ENCODE measurements around the gene SRGAP3. TPM values are rescaled to one million over a fixed set of nuclear protein-coding genes. Genes with fewer than 3 reads are reported as not detected.
A peak's percentile ranks its signal among the peaks of the same experiment; 100 is the strongest.

The SRGAP3 gene
- total RNA-seq, 5 donors from 2014 or later (not counting 1 experiment from before 2014, with no cell fraction given): 1.4 to 4.4 (median 2.8) TPM

DNA sequence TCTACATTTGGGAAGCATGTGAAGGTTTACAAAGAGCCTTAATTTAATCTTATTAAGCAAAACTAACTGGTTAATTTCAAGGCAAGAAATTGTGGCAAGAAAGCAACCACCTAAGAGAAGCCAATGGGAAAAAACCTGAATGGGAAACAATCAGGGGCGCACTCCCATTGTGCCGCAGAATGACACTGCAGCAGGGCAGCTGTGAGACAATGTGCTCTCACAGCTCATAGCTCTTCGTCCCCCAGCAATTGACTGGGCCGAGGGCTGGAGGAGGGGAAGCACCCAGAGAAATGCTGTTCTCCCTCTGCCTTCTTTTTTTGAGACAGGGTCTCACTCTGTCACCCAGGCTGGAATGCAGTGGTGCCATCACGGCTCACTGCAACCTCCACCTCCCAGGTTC is 192.9 kb downstream of the SRGAP3 start:
- peaks cover 0 to 3% of the 10 kb centered on the region in 2 experiments for H3K27me3 ChIP-seq (replicated peaks in 1 of 2; ENCODE audit: control insufficient read depth in 2 of 2, extremely low read depth in 1 of 2, insufficient read depth in 2 of 2, low read length in 1 of 2)
- DNase-seq: no peak
- H3K4me3 Mint-ChIP-seq: no peak overlapping the region
- POLR2A ChIA-PET: no interaction called here
- H3K4me1 Mint-ChIP-seq: no peaks in the 10 kb centered on the region
- no peaks in the 10 kb centered on the region for H3K9me3 ChIP-seq
- peaks cover 26% of the 10 kb centered on the region for H3K36me3 Mint-ChIP-seq
- no peak overlapping the region for H3K27ac ChIP-seq (ENCODE audit: low read length)
- no peaks in the 10 kb centered on the region for H3K36me3 ChIP-seq (ENCODE audit: control insufficient read depth in 2 of 2, extremely low read depth in 1 of 2, insufficient read depth in 1 of 2, low read length in 1 of 2)
- CTCF ChIA-PET: interaction anchor here in 1 of 2 donors (0.5 kb wide), 1 partner anchor 219 kb away, joined by 4 read pairs; no protein-coding TSS in a partner anchor
- H3K9me3 Mint-ChIP-seq: peaks cover 0 to 8% (median 0%) of the 10 kb centered on the region in 3 donors
- ATAC-seq (replicated peaks in 1 of 4): no peak
- no peaks in the 10 kb centered on the region for H3K4me1 ChIP-seq (ENCODE audit: control insufficient read depth in 1 of 2, extremely low read depth in 1 of 2, insufficient read depth in 2 of 2, low read length in 2 of 2)
- 84% methylated on average over 4 of the region's 5 CpGs for WGBS (ENCODE audit: insufficient coverage)
- no peaks in the 10 kb centered on the region for H3K27me3 Mint-ChIP-seq
- no peak overlapping the region for H3K4me3 ChIP-seq (ENCODE audit: control insufficient read depth in 1 of 2, extremely low read depth in 1 of 2, low read length in 1 of 2)
- no peak overlapping the region for H3K27ac Mint-ChIP-seq

- no peak for DNase-seq
- H3K27ac Mint-ChIP-seq: no peak overlapping the region
- H3K4me1 Mint-ChIP-seq: no peaks in the 10 kb centered on the region
- peaks cover 8% of the 10 kb centered on the region for H3K36me3 Mint-ChIP-seq
- no peaks in the 10 kb centered on the region for H3K27me3 Mint-ChIP-seq
- H3K4me1 ChIP-seq (ENCODE audit: control insufficient read depth in 1 of 2, extremely low read depth in 1 of 2, insufficient read depth in 2 of 2, low read length in 2 of 2): no peaks in the 10 kb centered on the region
- H3K27me3 ChIP-seq (replicated peaks in 1 of 2; ENCODE audit: control insufficient read depth in 2 of 2, extremely low read depth in 1 of 2, insufficient read depth in 2 of 2, low read length in 1 of 2): no peaks in the 10 kb centered on the region
- 90% methylated on average over 14 of the region's 20 CpGs for WGBS (ENCODE audit: insufficient coverage)
- no peak overlapping the region for H3K4me3 Mint-ChIP-seq
- H3K4me3 ChIP-seq (ENCODE audit: control insufficient read depth in 1 of 2, extremely low read depth in 1 of 2, low read length in 1 of 2): no peak overlapping the region
- H3K36me3 ChIP-seq (ENCODE audit: control insufficient read depth in 2 of 2, extremely low read depth in 1 of 2, insufficient read depth in 1 of 2, low read length in 1 of 2): no peaks in the 10 kb centered on the region
- CTCF ChIA-PET: no interaction called here
- no peak overlapping the region for H3K27ac ChIP-seq (ENCODE audit: low read length)
- POLR2A ChIA-PET: no interaction called here
- H3K9me3 Mint-ChIP-seq: no peaks in the 10 kb centered on the region
- ATAC-seq (replicated peaks in 1 of 4): peak in 1 of 4 experiments; percentile 17
- H3K9me3 ChIP-seq: no peaks in the 10 kb centered on the region
Observed at GRCh38 chr3:9047452-9048346, 201.7 kb downstream of the SRGAP3 start.

DNA sequence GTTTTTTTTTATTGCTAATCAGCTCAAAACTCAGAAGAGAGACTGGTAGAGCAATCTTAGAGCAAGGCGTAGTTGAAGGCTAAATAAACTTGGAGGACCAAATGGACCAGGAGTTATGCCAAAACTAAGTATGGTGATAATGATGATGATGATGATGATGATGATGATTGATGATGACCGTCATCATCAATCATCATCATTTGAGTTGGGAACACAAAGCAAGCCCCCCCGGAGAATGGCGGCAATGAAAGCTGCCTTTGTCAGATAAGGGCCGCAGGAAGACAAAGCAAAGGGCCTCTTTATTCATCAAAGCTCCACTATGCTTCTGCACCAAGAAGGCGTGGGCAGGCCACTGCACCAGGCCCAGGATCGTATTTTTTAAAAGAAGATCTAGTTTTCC is 204.1 kb downstream of the SRGAP3 start:
- Histone ChIP-seq H3K27ac (ENCODE audit: low read length) (no peak overlapping the region), H3K4me3 (ENCODE audit: control insufficient read depth in 1 of 2, extremely low read depth in 1 of 2, low read length in 1 of 2) (no peak overlapping the region), H3K36me3 (ENCODE audit: control insufficient read depth in 2 of 2, extremely low read depth in 1 of 2, insufficient read depth in 1 of 2, low read length in 1 of 2) (no peaks in the 10 kb centered on the region), H3K9me3 (no peaks in the 10 kb centered on the region), H3K27me3 (replicated peaks in 1 of 2; ENCODE audit: control insufficient read depth in 2 of 2, extremely low read depth in 1 of 2, insufficient read depth in 2 of 2, low read length in 1 of 2) (no peaks in the 10 kb centered on the region), H3K4me1 (ENCODE audit: control insufficient read depth in 1 of 2, extremely low read depth in 1 of 2, insufficient read depth in 2 of 2, low read length in 2 of 2) (no peaks in the 10 kb centered on the region)
- Mint-ChIP-seq H3K27me3 (no peaks in the 10 kb centered on the region), H3K9me3 (no peaks in the 10 kb centered on the region), H3K4me1 (no peaks in the 10 kb centered on the region), H3K36me3 (no peaks in the 10 kb centered on the region), H3K27ac (no peak overlapping the region), H3K4me3 (no peak overlapping the region)
- ChIA-PET POLR2A (no interaction called here), CTCF (interaction anchor here in 1 of 2 donors (0.8 kb wide), 1 partner anchor 23 kb away, joined by 3 read pairs; no protein-coding TSS in a partner anchor)
- ATAC-seq (replicated peaks in 1 of 4): no peak
- WGBS (ENCODE audit: insufficient coverage): 83% methylated on average over 2 of the region's 7 CpGs
- no peak for DNase-seq

GRCh38 chr3:9043063-9043462 is 206.4 kb downstream of the SRGAP3 start:
- no peaks in the 10 kb centered on the region for H3K9me3 ChIP-seq
- WGBS (ENCODE audit: insufficient coverage): 83% methylated on average over 2 of the region's 6 CpGs
- CTCF ChIA-PET: no interaction called here
- H3K36me3 ChIP-seq (ENCODE audit: control insufficient read depth in 2 of 2, extremely low read depth in 1 of 2, insufficient read depth in 1 of 2, low read length in 1 of 2): no peaks in the 10 kb centered on the region
- H3K9me3 Mint-ChIP-seq: no peaks in the 10 kb centered on the region
- H3K4me3 Mint-ChIP-seq: no peak overlapping the region
- H3K27me3 ChIP-seq (replicated peaks in 1 of 2; ENCODE audit: control insufficient read depth in 2 of 2, extremely low read depth in 1 of 2, insufficient read depth in 2 of 2, low read length in 1 of 2): no peaks in the 10 kb centered on the region
- no peak overlapping the region for H3K27ac Mint-ChIP-seq
- ATAC-seq (replicated peaks in 1 of 4) (no peak), DNase-seq (no peak)
- H3K4me3 ChIP-seq (ENCODE audit: control insufficient read depth in 1 of 2, extremely low read depth in 1 of 2, low read length in 1 of 2): no peak overlapping the region
- no peaks in the 10 kb centered on the region for H3K27me3 Mint-ChIP-seq
- H3K4me1 Mint-ChIP-seq: no peaks in the 10 kb centered on the region
- POLR2A ChIA-PET: no interaction called here
- no peak overlapping the region for H3K27ac ChIP-seq (ENCODE audit: low read length)
- no peaks in the 10 kb centered on the region for H3K36me3 Mint-ChIP-seq
- no peaks in the 10 kb centered on the region for H3K4me1 ChIP-seq (ENCODE audit: control insufficient read depth in 1 of 2, extremely low read depth in 1 of 2, insufficient read depth in 2 of 2, low read length in 2 of 2)

DNA sequence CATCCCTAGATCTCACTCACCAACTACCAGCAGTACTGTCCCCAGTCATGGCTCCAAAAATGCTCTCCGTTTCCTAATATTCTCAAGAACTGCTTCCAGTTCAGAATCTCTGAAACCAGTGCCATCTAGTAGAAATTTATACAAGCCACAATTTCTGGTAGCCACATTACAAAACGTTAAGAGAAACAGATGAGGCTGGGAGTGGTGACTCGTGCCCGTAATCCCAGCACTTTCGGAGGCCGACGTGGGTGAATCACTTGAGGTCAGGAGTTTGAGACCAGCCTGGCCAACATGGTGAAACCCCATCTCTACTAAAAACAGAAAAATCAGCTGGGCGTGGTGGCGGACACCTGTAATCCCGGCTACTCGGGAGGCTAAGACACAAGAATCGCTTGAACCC is 207.8 kb downstream of the SRGAP3 start:
- Histone ChIP-seq H3K4me1 (ENCODE audit: control insufficient read depth in 1 of 2, extremely low read depth in 1 of 2, insufficient read depth in 2 of 2, low read length in 2 of 2) (no peaks in the 10 kb centered on the region), H3K9me3 (no peaks in the 10 kb centered on the region), H3K4me3 (ENCODE audit: control insufficient read depth in 1 of 2, extremely low read depth in 1 of 2, low read length in 1 of 2) (no peak overlapping the region), H3K27ac (ENCODE audit: low read length) (no peak overlapping the region), H3K36me3 (ENCODE audit: control insufficient read depth in 2 of 2, extremely low read depth in 1 of 2, insufficient read depth in 1 of 2, low read length in 1 of 2) (no peaks in the 10 kb centered on the region), H3K27me3 (replicated peaks in 1 of 2; ENCODE audit: control insufficient read depth in 2 of 2, extremely low read depth in 1 of 2, insufficient read depth in 2 of 2, low read length in 1 of 2) (no peaks in the 10 kb centered on the region)
- Mint-ChIP-seq H3K27ac (no peak overlapping the region), H3K36me3 (no peaks in the 10 kb centered on the region), H3K4me1 (no peaks in the 10 kb centered on the region), H3K9me3 (no peaks in the 10 kb centered on the region), H3K27me3 (no peaks in the 10 kb centered on the region), H3K4me3 (no peak overlapping the region)
- POLR2A ChIA-PET: no interaction called here
- DNase-seq: no peak
- WGBS (ENCODE audit: insufficient coverage): 93% methylated on average over 5 of the region's 12 CpGs
- CTCF ChIA-PET: interaction anchor here in 1 of 2 donors (0.6 kb wide), 1 partner anchor 25 kb away, joined by 3 read pairs; no protein-coding TSS in a partner anchor
- ATAC-seq (replicated peaks in 1 of 4): no peak

DNA sequence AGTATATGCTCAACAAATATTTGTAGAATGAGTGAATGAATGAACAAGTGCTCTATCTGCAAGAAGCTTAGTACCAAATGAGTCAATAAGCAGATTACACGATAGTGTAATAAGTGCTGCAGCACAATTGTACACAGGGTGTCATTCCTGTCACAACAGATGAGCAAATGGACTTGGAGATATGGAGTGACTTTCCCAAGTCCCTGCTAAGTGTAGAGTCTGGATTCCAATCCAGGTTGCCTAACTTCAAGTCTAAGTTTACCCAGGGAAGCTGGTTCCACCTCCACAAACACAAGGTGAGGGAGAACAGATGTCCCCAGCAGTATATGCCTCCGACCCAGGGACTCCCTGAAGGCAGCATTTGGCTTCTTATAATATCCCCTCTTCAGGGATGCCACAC is 208.4 kb downstream of the SRGAP3 start:
- H3K27ac ChIP-seq (ENCODE audit: low read length): no peak overlapping the region
- no peaks in the 10 kb centered on the region for H3K36me3 ChIP-seq (ENCODE audit: control insufficient read depth in 2 of 2, extremely low read depth in 1 of 2, insufficient read depth in 1 of 2, low read length in 1 of 2)
- H3K9me3 ChIP-seq: no peaks in the 10 kb centered on the region
- POLR2A ChIA-PET: interaction anchor here in 1 of 2 donors (0.5 kb wide), 1 partner anchor 37 kb away, joined by 3 read pairs; no protein-coding TSS in a partner anchor
- no peaks in the 10 kb centered on the region for H3K27me3 Mint-ChIP-seq
- DNase-seq (no peak), ATAC-seq (replicated peaks in 1 of 4) (no peak)
- WGBS (ENCODE audit: insufficient coverage): no CpG with 5 or more reads among the region's 2 CpGs
- H3K27ac Mint-ChIP-seq: no peak overlapping the region
- no peaks in the 10 kb centered on the region for H3K27me3 ChIP-seq (replicated peaks in 1 of 2; ENCODE audit: control insufficient read depth in 2 of 2, extremely low read depth in 1 of 2, insufficient read depth in 2 of 2, low read length in 1 of 2)
- no peaks in the 10 kb centered on the region for H3K4me1 ChIP-seq (ENCODE audit: control insufficient read depth in 1 of 2, extremely low read depth in 1 of 2, insufficient read depth in 2 of 2, low read length in 2 of 2)
- no peak overlapping the region for H3K4me3 ChIP-seq (ENCODE audit: control insufficient read depth in 1 of 2, extremely low read depth in 1 of 2, low read length in 1 of 2)
- H3K4me1 Mint-ChIP-seq: no peaks in the 10 kb centered on the region
- H3K4me3 Mint-ChIP-seq: no peak overlapping the region
- CTCF ChIA-PET: no interaction called here
- no peaks in the 10 kb centered on the region for H3K36me3 Mint-ChIP-seq
- no peaks in the 10 kb centered on the region for H3K9me3 Mint-ChIP-seq
